CD8-positive, alpha-beta memory T cell (primary cell): Measurements from ENCODE around the gene RAPGEF1. TPM values are rescaled to one million over a fixed set of nuclear protein-coding genes. Genes with fewer than 3 reads are reported as not detected.
A peak's percentile ranks its signal among the peaks of the same experiment; 100 is the strongest.

Source experiments
- CTCF ChIA-PET: fragments of 350-600 bp; sonication (Branson Sonifier 250); formaldehyde crosslinking; loops from one replicate; lab custom pipeline; 2021; ENCODE audit warnings: antibody characterized with exemption; lab: Charles Lee
- POLR2A ChIA-PET: fragments of 350-600 bp; sonication (Branson Sonifier 250); formaldehyde crosslinking; loops from one replicate; lab custom pipeline; 2021; ENCODE audit warnings: antibody characterized with exemption; lab: Charles Lee
- DNase-seq, 5 donors: peaks; one replicate each; pipeline versions ENCODE4 v3.0.0 to v3.0.0-alpha.2; 2020 to 2022; ENCODE audit warnings: mixed read lengths in 1 of 5
- H3K27ac ChIP-seq: one replicate; pipeline ENCODE4 v1.7.0; 2013; ENCODE audit warnings: low read depth, mild to moderate bottlenecking, low read length, moderate library complexity
- H3K27me3 ChIP-seq: 2 replicates; pipeline ENCODE4 v1.7.0; 2013; ENCODE audit warnings: low read length, mild to moderate bottlenecking; ENCODE audit not compliant: insufficient read depth, poor library complexity, severe bottlenecking
- H3K36me3 ChIP-seq: 2 replicates; pipeline ENCODE4 v1.7.0; 2013; ENCODE audit warnings: mild to moderate bottlenecking, low read length, moderate library complexity; ENCODE audit not compliant: insufficient read depth
- H3K4me1 ChIP-seq: 2 replicates; pipeline ENCODE4 v1.7.0; 2013; ENCODE audit warnings: mild to moderate bottlenecking, low read length, moderate library complexity; ENCODE audit not compliant: insufficient read depth
- H3K4me3 ChIP-seq: 2 replicates; pipeline ENCODE4 v1.7.0; 2013; ENCODE audit warnings: mild to moderate bottlenecking, low read length
- H3K9me3 ChIP-seq: 2 replicates; pipeline ENCODE4 v1.7.0; 2013; ENCODE audit warnings: mild to moderate bottlenecking, low read length
- H3K27ac Mint-ChIP-seq, 8 donors: one replicate each; pipeline ENCODE4 v1.8.0; 2020 to 2021; ENCODE audit warnings: mixed read lengths in 8 of 8, mild to moderate bottlenecking in 6 of 8, inconsistent platforms in 3 of 8, moderate library complexity in 3 of 8
- H3K27me3 Mint-ChIP-seq, 2 donors: one replicate each; pipeline ENCODE4 v1.8.0; 2020 to 2021; ENCODE audit warnings: mixed read lengths in 2 of 2, mild to moderate bottlenecking in 1 of 2, moderate library complexity in 1 of 2
- H3K36me3 Mint-ChIP-seq, 3 donors: one replicate each; pipeline ENCODE4 v1.8.0; 2020 to 2021; ENCODE audit warnings: mixed read lengths in 3 of 3, inconsistent platforms in 1 of 3, mild to moderate bottlenecking in 1 of 3
- H3K4me1 Mint-ChIP-seq, 3 donors: one replicate each; pipeline ENCODE4 v1.8.0; 2020 to 2021; ENCODE audit warnings: mixed read lengths in 3 of 3, inconsistent platforms in 1 of 3, mild to moderate bottlenecking in 1 of 3
- H3K4me3 Mint-ChIP-seq, 7 donors: one replicate each; pipeline ENCODE4 v1.8.0; 2020 to 2021; ENCODE audit warnings: mixed read lengths in 7 of 7, mild to moderate bottlenecking in 6 of 7, moderate library complexity in 4 of 7, inconsistent platforms in 2 of 7
- H3K9me3 Mint-ChIP-seq, 5 donors: one replicate each; pipeline ENCODE4 v1.8.0; 2020 to 2022; ENCODE audit warnings: mixed read lengths in 5 of 5, mild to moderate bottlenecking in 3 of 5, moderate library complexity in 2 of 5, inconsistent platforms in 1 of 5
- polyA plus RNA-seq: library from polyadenylated mRNA; unstranded; fragments of 300-500 nt; fragmentation: Illumina TruSeq; gene quantifications from one replicate; pipeline ENCODE4 v1.2.3, GENCODE V29; 2021
- total RNA-seq, 2 experiments: library from RNA; stranded (reverse); gene quantifications; one replicate each; pipeline ENCODE4 v1.2.3, GENCODE V29; 2021

Gene RAPGEF1
- total and polyA plus RNA-seq, 3 experiments from 2014 or later: 20.1 to 148 (median 145) TPM

- Mint-ChIP-seq H3K9me3 (no peaks in the 10 kb centered on the region), H3K27ac (peak overlapping the region; percentile 20 to 93 (median 62)), H3K4me3 (peak overlapping the region in 1 of 7 donors; percentile 46), H3K27me3 (no peaks in the 10 kb centered on the region), H3K4me1 (peaks cover 69 to 95% (median 90%) of the 10 kb centered on the region in 3 donors), H3K36me3 (peaks cover 0 to 69% (median 8%) of the 10 kb centered on the region in 3 donors)
- DNase-seq: no peak
- Histone ChIP-seq H3K27ac (no peak overlapping the region), H3K4me1 (peaks cover 35% of the 10 kb centered on the region), H3K4me3 (no peak overlapping the region), H3K9me3 (no peaks in the 10 kb centered on the region), H3K27me3 (no peaks in the 10 kb centered on the region), H3K36me3 (peaks cover 7% of the 10 kb centered on the region)
- ChIA-PET CTCF (interaction anchor here (0.7 to 1.9 kb wide), 9 partner anchors 9 to 134 kb away, joined by 3 to 8 read pairs (median 5); no protein-coding TSS in a partner anchor), POLR2A (interaction anchor here (0.5 to 1.2 kb wide), 7 partner anchors 9 to 74 kb away, joined by 3 to 8 read pairs (median 3); partner anchors contain the start of gene RAPGEF1)
These were observed 20.5 kb downstream of the RAPGEF1 start for GRCh38 chr9:131719262-131719908.

DNA sequence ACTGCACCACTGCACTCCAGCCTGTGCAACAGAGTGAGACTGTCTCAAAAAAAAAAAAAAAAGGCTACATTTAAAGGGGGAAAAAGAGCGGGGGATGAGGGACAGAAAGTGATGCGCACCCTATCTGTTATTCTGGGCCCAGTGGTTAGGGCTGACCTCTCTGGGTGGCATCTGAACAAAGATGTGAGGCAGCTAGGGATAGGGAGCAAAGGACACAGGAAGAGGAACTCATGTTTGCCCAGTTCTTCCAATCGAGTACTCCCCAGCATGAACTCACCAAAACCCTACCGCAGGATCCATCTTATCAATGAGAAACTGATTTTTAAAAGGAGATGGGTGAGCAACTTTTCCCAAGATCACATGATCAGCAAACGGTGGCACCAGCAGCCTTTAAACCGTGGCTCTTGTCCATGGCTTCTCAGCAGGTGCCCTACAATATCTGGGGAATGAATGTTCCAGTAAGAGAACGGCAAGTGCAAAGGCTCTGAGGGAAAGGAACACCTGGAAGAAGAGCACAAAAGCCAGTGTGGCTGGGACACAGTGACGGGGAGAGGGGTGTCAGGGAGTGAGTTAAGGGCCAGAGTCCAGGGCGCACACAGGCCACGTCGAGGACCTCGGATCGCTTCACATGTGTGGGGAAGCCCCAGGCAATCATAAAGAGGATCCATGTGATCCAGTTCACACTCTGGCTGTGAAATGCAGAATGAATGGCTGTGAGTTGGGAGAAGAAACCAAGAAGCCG, 22.0 kb downstream of the RAPGEF1 start:
- ChIA-PET CTCF (interaction anchor here (1.0 to 1.2 kb wide), 2 partner anchors 9 to 14 kb away, joined by 3 read pairs; no protein-coding TSS in a partner anchor), POLR2A (no interaction called here)
- Mint-ChIP-seq H3K27ac (peak overlapping the region in 7 of 8 donors; percentile 6 to 82 (median 55)), H3K36me3 (peaks cover 0 to 70% (median 8%) of the 10 kb centered on the region in 3 donors), H3K9me3 (no peaks in the 10 kb centered on the region), H3K4me1 (peaks cover 68 to 95% (median 89%) of the 10 kb centered on the region in 3 donors), H3K4me3 (peak overlapping the region in 1 of 7 donors; percentile 9), H3K27me3 (no peaks in the 10 kb centered on the region)
- Histone ChIP-seq H3K27ac (no peak overlapping the region), H3K4me1 (peaks cover 29% of the 10 kb centered on the region), H3K36me3 (peaks cover 7% of the 10 kb centered on the region), H3K9me3 (no peaks in the 10 kb centered on the region), H3K27me3 (no peaks in the 10 kb centered on the region), H3K4me3 (no peak overlapping the region)
- no peak for DNase-seq

- no peaks in the 10 kb centered on the region for H3K9me3 ChIP-seq
- DNase-seq: no peak
- H3K27me3 Mint-ChIP-seq: no peaks in the 10 kb centered on the region
- peaks cover 0 to 58% (median 8%) of the 10 kb centered on the region in 3 donors for H3K36me3 Mint-ChIP-seq
- H3K27ac Mint-ChIP-seq: peak overlapping the region in 4 of 8 donors; percentile 43 to 88 (median 60)
- no peak overlapping the region for H3K4me3 Mint-ChIP-seq
- POLR2A ChIA-PET: interaction anchor here (0.6 kb wide), 1 partner anchor 235 kb away, joined by 5 read pairs; no protein-coding TSS in a partner anchor
- H3K36me3 ChIP-seq: peaks cover 2% of the 10 kb centered on the region
- no peak overlapping the region for H3K4me3 ChIP-seq
- peaks cover 72 to 96% (median 89%) of the 10 kb centered on the region in 3 donors for H3K4me1 Mint-ChIP-seq
- no peaks in the 10 kb centered on the region for H3K9me3 Mint-ChIP-seq
- H3K27me3 ChIP-seq: no peaks in the 10 kb centered on the region
- peaks cover 34% of the 10 kb centered on the region for H3K4me1 ChIP-seq
- H3K27ac ChIP-seq: no peak overlapping the region
- CTCF ChIA-PET: interaction anchor here (1.2 to 2.1 kb wide), 3 partner anchors 10 to 14 kb away, joined by 3 to 4 read pairs (median 4); no protein-coding TSS in a partner anchor
These were observed 24.0 kb downstream of the RAPGEF1 start for GRCh38 chr9:131715906-131716305.

DNA sequence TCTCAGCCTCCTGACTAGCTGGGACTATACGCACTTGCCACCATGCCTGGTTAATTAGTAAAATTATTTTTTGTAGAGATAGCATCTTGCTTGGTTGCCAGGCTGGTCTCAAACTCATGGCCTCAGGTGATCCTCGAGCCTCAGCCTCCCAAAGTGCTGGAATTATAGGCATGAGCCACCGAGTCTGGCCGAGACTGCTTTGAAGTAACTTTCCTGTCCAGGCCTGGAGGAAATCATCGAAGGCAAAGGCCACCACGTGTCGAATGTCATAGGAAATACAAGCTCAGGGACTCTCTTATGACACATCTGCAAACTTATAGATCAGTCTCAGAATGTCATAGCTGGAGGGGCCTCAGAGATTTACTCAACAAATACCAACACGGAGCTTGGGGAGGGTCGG, 25.1 kb downstream of the RAPGEF1 start:
- Mint-ChIP-seq H3K9me3 (no peaks in the 10 kb centered on the region), H3K36me3 (peaks cover 0 to 52% (median 10%) of the 10 kb centered on the region in 3 donors), H3K4me1 (peaks cover 70 to 96% (median 90%) of the 10 kb centered on the region in 3 donors), H3K27ac (peak overlapping the region; percentile 25 to 69 (median 48)), H3K4me3 (no peak overlapping the region), H3K27me3 (no peaks in the 10 kb centered on the region)
- Histone ChIP-seq H3K4me3 (no peak overlapping the region), H3K27ac (no peak overlapping the region), H3K9me3 (no peaks in the 10 kb centered on the region), H3K36me3 (no peaks in the 10 kb centered on the region), H3K4me1 (peaks cover 34% of the 10 kb centered on the region), H3K27me3 (no peaks in the 10 kb centered on the region)
- no peak for DNase-seq
- ChIA-PET POLR2A (interaction anchor here (0.9 kb wide), 1 partner anchor 13 kb away, joined by 5 read pairs; no protein-coding TSS in a partner anchor), CTCF (interaction anchor here (0.7 to 1.6 kb wide), 5 partner anchors 13 to 123 kb away, joined by 3 to 5 read pairs (median 4); no protein-coding TSS in a partner anchor)

DNA sequence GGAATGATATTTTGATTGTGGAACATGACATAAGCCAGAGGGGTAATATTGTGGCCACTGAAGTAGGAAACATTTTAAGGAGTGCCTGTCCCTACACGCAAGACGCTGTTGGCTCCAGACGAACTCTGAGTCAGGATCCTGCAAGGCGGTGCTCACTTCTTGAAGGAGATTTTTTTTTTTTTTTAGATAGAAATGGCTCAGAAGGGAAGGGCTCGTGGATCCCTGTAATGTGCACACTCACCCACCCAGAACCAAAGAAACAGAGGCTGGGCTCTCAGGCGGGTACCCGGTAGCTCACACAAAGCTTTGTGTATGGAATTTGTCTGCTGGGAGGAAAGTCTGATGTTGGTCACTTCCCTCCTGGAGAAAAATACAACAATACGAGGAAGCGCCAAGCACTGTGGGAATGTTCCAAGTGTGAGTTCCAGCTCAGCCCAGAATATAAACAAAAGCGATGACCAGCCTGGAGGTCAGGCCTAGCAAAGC, 25.7 kb downstream of the RAPGEF1 start:
- ChIA-PET CTCF (interaction anchor here (1.2 to 1.6 kb wide), 3 partner anchors 24 to 122 kb away, joined by 3 to 5 read pairs (median 4); no protein-coding TSS in a partner anchor), POLR2A (no interaction called here)
- no peaks in the 10 kb centered on the region for H3K27me3 ChIP-seq
- Mint-ChIP-seq H3K27ac (peak overlapping the region in 4 of 8 donors; percentile 34 to 72 (median 41)), H3K9me3 (no peaks in the 10 kb centered on the region), H3K27me3 (no peaks in the 10 kb centered on the region), H3K36me3 (peaks cover 0 to 54% (median 10%) of the 10 kb centered on the region in 3 donors), H3K4me1 (peaks cover 71 to 96% (median 90%) of the 10 kb centered on the region in 3 donors), H3K4me3 (no peak overlapping the region)
- no peaks in the 10 kb centered on the region for H3K36me3 ChIP-seq
- DNase-seq: no peak
- no peak overlapping the region for H3K4me3 ChIP-seq
- H3K27ac ChIP-seq: no peak overlapping the region
- H3K9me3 ChIP-seq: no peaks in the 10 kb centered on the region
- peaks cover 34% of the 10 kb centered on the region for H3K4me1 ChIP-seq

GRCh38 chr9:131713016-131713415, 26.9 kb downstream of the RAPGEF1 start:
- no peaks in the 10 kb centered on the region for H3K9me3 Mint-ChIP-seq
- Histone ChIP-seq H3K4me3 (no peak overlapping the region), H3K36me3 (no peaks in the 10 kb centered on the region), H3K4me1 (peaks cover 36% of the 10 kb centered on the region), H3K27ac (no peak overlapping the region), H3K9me3 (no peaks in the 10 kb centered on the region), H3K27me3 (no peaks in the 10 kb centered on the region)
- CTCF ChIA-PET: interaction anchor here (1.4 kb wide), 1 partner anchor 23 kb away, joined by 3 read pairs; no protein-coding TSS in a partner anchor
- H3K36me3 Mint-ChIP-seq: peaks cover 0 to 52% (median 10%) of the 10 kb centered on the region in 3 donors
- peak overlapping the region; percentile 36 to 99 (median 59) for H3K27ac Mint-ChIP-seq
- peak overlapping the region in 2 of 7 donors; percentile 7 to 34 for H3K4me3 Mint-ChIP-seq
- H3K27me3 Mint-ChIP-seq: no peaks in the 10 kb centered on the region
- no peak for DNase-seq
- peaks cover 67 to 95% (median 90%) of the 10 kb centered on the region in 3 donors for H3K4me1 Mint-ChIP-seq
- POLR2A ChIA-PET: no interaction called here

DNA sequence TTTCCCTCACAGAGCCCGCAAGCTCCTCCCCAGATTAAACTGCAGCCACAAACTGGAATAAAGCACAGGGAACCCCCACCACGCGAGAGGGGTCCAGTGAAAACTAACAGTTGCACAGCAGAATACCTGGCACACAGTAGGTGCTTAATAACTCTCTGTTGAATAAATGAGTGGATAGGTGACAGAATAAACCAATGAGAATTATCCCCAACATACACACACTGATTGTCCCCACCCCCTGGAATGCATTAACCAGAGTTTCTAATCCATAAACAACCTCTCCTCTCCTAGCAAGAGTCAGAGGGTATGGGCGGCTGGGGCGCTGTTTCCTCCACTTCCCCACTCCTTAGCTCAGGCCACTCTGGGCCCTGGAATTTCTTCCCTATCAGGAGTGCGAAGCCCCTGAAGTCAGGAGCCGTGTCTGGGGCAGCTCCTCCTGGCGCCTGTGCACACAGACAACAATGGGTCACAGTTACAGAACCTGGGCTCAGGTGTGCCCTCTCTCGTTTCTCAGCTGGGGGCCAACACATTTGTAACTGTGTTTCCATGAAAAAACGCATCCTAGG, 27.6 kb downstream of the RAPGEF1 start:
- peaks cover 67 to 95% (median 91%) of the 10 kb centered on the region in 3 donors for H3K4me1 Mint-ChIP-seq
- H3K4me1 ChIP-seq: peaks cover 43% of the 10 kb centered on the region
- peaks cover 0 to 49% (median 11%) of the 10 kb centered on the region in 3 donors for H3K36me3 Mint-ChIP-seq
- no peak overlapping the region for H3K4me3 ChIP-seq
- DNase-seq: no peak
- H3K27ac ChIP-seq: no peak overlapping the region
- ChIA-PET POLR2A (interaction anchor here (0.6 kb wide), 1 partner anchor 13 kb away, joined by 4 read pairs; no protein-coding TSS in a partner anchor), CTCF (interaction anchor here (1.7 kb wide), 1 partner anchor 16 kb away, joined by 4 read pairs; no protein-coding TSS in a partner anchor)
- no peaks in the 10 kb centered on the region for H3K9me3 ChIP-seq
- H3K36me3 ChIP-seq: no peaks in the 10 kb centered on the region
- H3K4me3 Mint-ChIP-seq: no peak overlapping the region
- no peaks in the 10 kb centered on the region for H3K27me3 Mint-ChIP-seq
- no peaks in the 10 kb centered on the region for H3K27me3 ChIP-seq
- no peaks in the 10 kb centered on the region for H3K9me3 Mint-ChIP-seq
- H3K27ac Mint-ChIP-seq: peak overlapping the region in 6 of 8 donors; percentile 34 to 99 (median 86)
